ENCODE data around the gene DDX46. TPM values are rescaled to one million over a fixed set of nuclear protein-coding genes. Genes with fewer than 3 reads are reported as not detected.
A peak's percentile ranks its signal among the peaks of the same experiment; 100 is the strongest.

DDX46 gene
- total RNA-seq, 2 experiments from 2014 or later = 72.7 to 76.5 TPM

GRCh38 chr5:134794082-134794481, 35.5 kb downstream of the DDX46 start:
- Mint-ChIP-seq H3K4me3 (no peak overlapping the region), H3K4me1 (no peaks in the 10 kb centered on the region), H3K9me3 (no peaks in the 10 kb centered on the region), H3K36me3 (peaks cover 33% of the 10 kb centered on the region), H3K27me3 (no peaks in the 10 kb centered on the region), H3K27ac (no peak overlapping the region)
- POLR2A ChIA-PET = interaction anchor here (0.6 kb wide), 1 partner anchor 28 kb away, joined by 5 read pairs; no protein-coding TSS in a partner anchor
- no peak for ATAC-seq (ENCODE audit: low read depth)
- DNase-seq = no peak

- H3K36me3 Mint-ChIP-seq = peaks cover 34% of the 10 kb centered on the region
- POLR2A ChIA-PET = interaction anchor here (0.6 kb wide), 1 partner anchor 18 kb away, joined by 3 read pairs; no protein-coding TSS in a partner anchor
Observed at GRCh38 chr5:134794819-134795218, 36.2 kb downstream of the DDX46 start.

GRCh38 chr5:134798468-134798867, 39.9 kb downstream of the DDX46 start:
- H3K36me3 Mint-ChIP-seq = peaks cover 27% of the 10 kb centered on the region
- POLR2A ChIA-PET = no interaction called here
- H3K27ac Mint-ChIP-seq = no peak overlapping the region
- no peak overlapping the region for H3K4me3 Mint-ChIP-seq
- H3K27me3 Mint-ChIP-seq = no peaks in the 10 kb centered on the region
- ATAC-seq (ENCODE audit: low read depth) (no peak), DNase-seq (no peak)
- H3K4me1 Mint-ChIP-seq = no peaks in the 10 kb centered on the region
- H3K9me3 Mint-ChIP-seq = no peaks in the 10 kb centered on the region

More at GRCh38 chr5:134794819-134795218, 36.2 kb downstream of the DDX46 start:
- Mint-ChIP-seq H3K27me3 (no peaks in the 10 kb centered on the region), H3K4me1 (no peaks in the 10 kb centered on the region), H3K9me3 (no peaks in the 10 kb centered on the region), H3K27ac (no peak overlapping the region), H3K4me3 (no peak overlapping the region)
- no peak for ATAC-seq (ENCODE audit: low read depth)
- DNase-seq = no peak

GRCh38 chr5:134803821-134804220, 45.2 kb downstream of the DDX46 start:
- DNase-seq (no peak), ATAC-seq (ENCODE audit: low read depth) (no peak)
- Mint-ChIP-seq H3K27ac (no peak overlapping the region), H3K9me3 (no peaks in the 10 kb centered on the region), H3K36me3 (peaks cover 10% of the 10 kb centered on the region), H3K4me3 (no peak overlapping the region), H3K27me3 (no peaks in the 10 kb centered on the region), H3K4me1 (no peaks in the 10 kb centered on the region)
- POLR2A ChIA-PET = no interaction called here

- no peak for DNase-seq
- peaks cover 11% of the 10 kb centered on the region for H3K4me1 Mint-ChIP-seq
Observed at GRCh38 chr5:134813407-134813806, 54.8 kb downstream of the DDX46 start.

GRCh38 chr5:134813827-134814226, 55.2 kb downstream of the DDX46 start:
- H3K36me3 Mint-ChIP-seq = peaks cover 35% of the 10 kb centered on the region

More at GRCh38 chr5:134813407-134813806, 54.8 kb downstream of the DDX46 start:
- POLR2A ChIA-PET = interaction anchor here (0.6 to 1.2 kb wide), 2 partner anchors 21 to 180 kb away, joined by 3 to 4 read pairs; no protein-coding TSS in a partner anchor
- Mint-ChIP-seq H3K4me3 (peak overlapping the region; percentile 32), H3K27ac (peak overlapping the region; percentile 79), H3K27me3 (no peaks in the 10 kb centered on the region), H3K36me3 (peaks cover 35% of the 10 kb centered on the region), H3K9me3 (no peaks in the 10 kb centered on the region)
- ATAC-seq (ENCODE audit: low read depth) = peak; percentile 77

GRCh38 chr5:134817006-134817405, 58.4 kb downstream of the DDX46 start:
- peaks cover 11% of the 10 kb centered on the region for H3K4me1 Mint-ChIP-seq

More at GRCh38 chr5:134813827-134814226, 55.2 kb downstream of the DDX46 start:
- H3K9me3 Mint-ChIP-seq = no peaks in the 10 kb centered on the region
- no peak overlapping the region for H3K27ac Mint-ChIP-seq
- ATAC-seq (ENCODE audit: low read depth) = no peak
- H3K4me1 Mint-ChIP-seq = peaks cover 11% of the 10 kb centered on the region
- POLR2A ChIA-PET = no interaction called here
- H3K27me3 Mint-ChIP-seq = no peaks in the 10 kb centered on the region
- no peak overlapping the region for H3K4me3 Mint-ChIP-seq
- DNase-seq = no peak

GRCh38 chr5:134818776-134819175, 60.2 kb downstream of the DDX46 start:
- ATAC-seq (ENCODE audit: low read depth) = no peak
- no peak overlapping the region for H3K4me3 Mint-ChIP-seq
- DNase-seq = no peak
- no peaks in the 10 kb centered on the region for H3K27me3 Mint-ChIP-seq
- peaks cover 4% of the 10 kb centered on the region for H3K4me1 Mint-ChIP-seq
- H3K27ac Mint-ChIP-seq = no peak overlapping the region
- POLR2A ChIA-PET = no interaction called here
- peaks cover 20% of the 10 kb centered on the region for H3K36me3 Mint-ChIP-seq
- H3K9me3 Mint-ChIP-seq = no peaks in the 10 kb centered on the region

More at GRCh38 chr5:134817006-134817405, 58.4 kb downstream of the DDX46 start:
- no peak for ATAC-seq (ENCODE audit: low read depth)
- no peak overlapping the region for H3K27ac Mint-ChIP-seq
- H3K9me3 Mint-ChIP-seq = no peaks in the 10 kb centered on the region
- peaks cover 29% of the 10 kb centered on the region for H3K36me3 Mint-ChIP-seq
- H3K27me3 Mint-ChIP-seq = no peaks in the 10 kb centered on the region
- POLR2A ChIA-PET = interaction anchor here (0.7 kb wide), 1 partner anchor 59 kb away, joined by 5 read pairs; the partner anchor contains the start of gene DDX46
- H3K4me3 Mint-ChIP-seq = no peak overlapping the region
- no peak for DNase-seq

GRCh38 chr5:134819407-134819963, 60.9 kb downstream of the DDX46 start:
- no peak for DNase-seq
- Mint-ChIP-seq H3K4me1 (peaks cover 3% of the 10 kb centered on the region), H3K27me3 (no peaks in the 10 kb centered on the region), H3K27ac (peak overlapping the region; percentile 37), H3K4me3 (no peak overlapping the region), H3K36me3 (peaks cover 18% of the 10 kb centered on the region), H3K9me3 (no peaks in the 10 kb centered on the region)
- POLR2A ChIA-PET = no interaction called here
- ATAC-seq (ENCODE audit: low read depth) = no peak

GRCh38 chr5:134821841-134822240, 63.3 kb downstream of the DDX46 start:
- ATAC-seq (ENCODE audit: low read depth) = no peak
- DNase-seq = no peak
- peaks cover 16% of the 10 kb centered on the region for H3K36me3 Mint-ChIP-seq
- H3K4me1 Mint-ChIP-seq = peaks cover 4% of the 10 kb centered on the region
- POLR2A ChIA-PET = interaction anchor here (0.7 kb wide), 2 partner anchors 28 to 765 kb away, joined by 4 to 5 read pairs; no protein-coding TSS in a partner anchor
- H3K27me3 Mint-ChIP-seq = no peaks in the 10 kb centered on the region
- no peaks in the 10 kb centered on the region for H3K9me3 Mint-ChIP-seq
- H3K4me3 Mint-ChIP-seq = no peak overlapping the region
- no peak overlapping the region for H3K27ac Mint-ChIP-seq

GRCh38 chr5:134824681-134825080, 66.1 kb downstream of the DDX46 start:
- no peak for DNase-seq
- no peak overlapping the region for H3K27ac Mint-ChIP-seq
- no peaks in the 10 kb centered on the region for H3K27me3 Mint-ChIP-seq
- H3K4me3 Mint-ChIP-seq = no peak overlapping the region
- peaks cover 9% of the 10 kb centered on the region for H3K36me3 Mint-ChIP-seq
- H3K4me1 Mint-ChIP-seq = peaks cover 2% of the 10 kb centered on the region
- ATAC-seq (ENCODE audit: low read depth) = no peak
- no peaks in the 10 kb centered on the region for H3K9me3 Mint-ChIP-seq
- POLR2A ChIA-PET = no interaction called here

- Mint-ChIP-seq H3K9me3 (no peaks in the 10 kb centered on the region), H3K27ac (no peak overlapping the region), H3K4me3 (no peak overlapping the region), H3K36me3 (peaks cover 9% of the 10 kb centered on the region), H3K4me1 (peaks cover 2% of the 10 kb centered on the region), H3K27me3 (no peaks in the 10 kb centered on the region)
- DNase-seq (no peak), ATAC-seq (ENCODE audit: low read depth) (no peak)
- POLR2A ChIA-PET = interaction anchor here (0.5 kb wide), 1 partner anchor 80 kb away, joined by 3 read pairs; no protein-coding TSS in a partner anchor
Observed at GRCh38 chr5:134825212-134825611, 66.6 kb downstream of the DDX46 start.

- no peak overlapping the region for H3K4me3 Mint-ChIP-seq
- no peaks in the 10 kb centered on the region for H3K4me1 Mint-ChIP-seq
- no peak for DNase-seq
- POLR2A ChIA-PET = interaction anchor here (1.9 kb wide), 1 partner anchor 12 kb away, joined by 6 read pairs; the partner anchor contains the start of gene C5orf24
- H3K27ac Mint-ChIP-seq = no peak overlapping the region
- peaks cover 4% of the 10 kb centered on the region for H3K36me3 Mint-ChIP-seq
- H3K27me3 Mint-ChIP-seq = no peaks in the 10 kb centered on the region
- ATAC-seq (ENCODE audit: low read depth) = no peak
- H3K9me3 Mint-ChIP-seq = no peaks in the 10 kb centered on the region
Observed at GRCh38 chr5:134833340-134834032, 74.9 kb downstream of the DDX46 start.

Data from activated naive CD8-positive, alpha-beta T cell treated with anti-CD3 and anti-CD28 coated beads, Interleukin-2, amount 10 ng/mL, durations not matched to agents 7 days and 5 days (primary cell).